Calu3 (cell line): Measurements from ENCODE around the gene PHEX. TPM values are rescaled to one million over a fixed set of nuclear protein-coding genes. Genes with fewer than 3 reads are reported as not detected.

ENCODE experiments used
- BruUV-seq: library from RNA; stranded (reverse); fragments of 400-500 nt; replicated peaks from 2 replicates; lab custom pipeline; 2021; lab: Mats Ljungman, UMichigan
- CTCF ChIA-PET: fragments of 300-600 bp; sonication (Branson Sonifier 250); formaldehyde crosslinking; loops from one replicate; lab custom pipeline; 2022; ENCODE audit warnings: antibody characterized with exemption; lab: Charles Lee
- DNase-seq: peaks from one replicate; pipeline ENCODE4 v3.0.0; 2022
- H3K27ac Mint-ChIP-seq: one replicate; pipeline ENCODE4 v1.8.0; 2022; ENCODE audit warnings: mixed read lengths; ENCODE audit not compliant: unreplicated experiment
- H3K27me3 Mint-ChIP-seq: one replicate; pipeline ENCODE4 v1.8.0; 2022; ENCODE audit warnings: mixed read lengths; ENCODE audit not compliant: unreplicated experiment
- H3K36me3 Mint-ChIP-seq: one replicate; pipeline ENCODE4 v1.8.0; 2022; ENCODE audit warnings: mild to moderate bottlenecking, moderate library complexity, mixed read lengths; ENCODE audit not compliant: insufficient read depth, unreplicated experiment
- H3K4me1 Mint-ChIP-seq: one replicate; pipeline ENCODE4 v1.8.0; 2022; ENCODE audit warnings: mild to moderate bottlenecking, low read depth, mixed read lengths; ENCODE audit not compliant: unreplicated experiment
- H3K4me3 Mint-ChIP-seq: one replicate; pipeline ENCODE4 v1.8.0; 2022; ENCODE audit warnings: mild to moderate bottlenecking, low read depth, moderate library complexity, mixed read lengths; ENCODE audit not compliant: unreplicated experiment
- H3K9me3 Mint-ChIP-seq: one replicate; pipeline ENCODE4 v1.8.0; 2022; ENCODE audit warnings: low read depth, mixed read lengths; ENCODE audit not compliant: unreplicated experiment
- intact Hi-C: fragments of 100-400 bp; cut with micrococcal nuclease; formaldehyde crosslinking; loops from one replicate; pipeline ENCODE4 v1.10.0; 2022; ENCODE audit not compliant: unreplicated experiment
- total RNA-seq: library from RNA; stranded (reverse); gene quantifications from 2 replicates; pipeline ENCODE4 v1.2.3, GENCODE V29; 2022
- TF ChIP-seq, protein P1 (sequence below): fragments of 200-600 bp; IDR thresholded peaks from one replicate; pipeline ENCODE4 v1.8.0; 2022; ENCODE audit warnings: antibody characterized with exemption; ENCODE audit not compliant: unreplicated experiment

The PHEX gene
- total RNA-seq, 1 experiment from 2014 or later, result 0.57 TPM

DNA sequence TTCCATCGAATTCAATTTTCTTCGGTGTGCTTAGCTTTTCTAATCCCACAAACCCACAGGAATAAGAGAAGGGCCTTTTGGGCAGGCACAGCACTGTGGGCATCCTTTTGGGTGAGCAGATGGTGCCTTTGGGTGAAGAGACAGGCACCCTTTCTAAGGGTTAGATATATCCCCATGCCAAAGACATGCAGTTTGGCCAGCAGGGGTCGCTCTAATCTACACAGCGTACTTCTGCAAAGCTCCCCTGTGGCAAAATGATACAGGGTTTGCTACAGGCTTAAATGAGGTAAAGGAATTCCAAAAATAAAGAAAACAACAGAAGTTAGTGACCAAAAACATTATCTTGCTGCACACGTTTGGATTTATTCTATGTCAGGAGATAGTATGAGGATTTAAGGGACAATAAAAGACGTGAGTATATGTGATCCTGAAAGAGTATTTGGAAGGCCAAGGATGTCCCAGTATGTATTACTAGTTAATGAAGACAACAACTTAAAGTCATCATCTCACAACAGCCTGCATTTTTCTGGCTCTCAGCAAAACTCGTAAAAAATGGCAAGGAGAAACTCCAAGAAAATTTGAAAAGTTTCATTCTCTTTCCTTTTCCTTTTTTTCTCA lies 49.5 kb downstream of the PHEX start:
- peak; percentile 65 for DNase-seq
- no peak overlapping the region for H3K4me3 Mint-ChIP-seq
- TF ChIP-seq, protein P1, sequence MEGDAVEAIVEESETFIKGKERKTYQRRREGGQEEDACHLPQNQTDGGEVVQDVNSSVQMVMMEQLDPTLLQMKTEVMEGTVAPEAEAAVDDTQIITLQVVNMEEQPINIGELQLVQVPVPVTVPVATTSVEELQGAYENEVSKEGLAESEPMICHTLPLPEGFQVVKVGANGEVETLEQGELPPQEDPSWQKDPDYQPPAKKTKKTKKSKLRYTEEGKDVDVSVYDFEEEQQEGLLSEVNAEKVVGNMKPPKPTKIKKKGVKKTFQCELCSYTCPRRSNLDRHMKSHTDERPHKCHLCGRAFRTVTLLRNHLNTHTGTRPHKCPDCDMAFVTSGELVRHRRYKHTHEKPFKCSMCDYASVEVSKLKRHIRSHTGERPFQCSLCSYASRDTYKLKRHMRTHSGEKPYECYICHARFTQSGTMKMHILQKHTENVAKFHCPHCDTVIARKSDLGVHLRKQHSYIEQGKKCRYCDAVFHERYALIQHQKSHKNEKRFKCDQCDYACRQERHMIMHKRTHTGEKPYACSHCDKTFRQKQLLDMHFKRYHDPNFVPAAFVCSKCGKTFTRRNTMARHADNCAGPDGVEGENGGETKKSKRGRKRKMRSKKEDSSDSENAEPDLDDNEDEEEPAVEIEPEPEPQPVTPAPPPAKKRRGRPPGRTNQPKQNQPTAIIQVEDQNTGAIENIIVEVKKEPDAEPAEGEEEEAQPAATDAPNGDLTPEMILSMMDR, result peak; percentile 51
- CTCF ChIA-PET, result interaction anchor here (0.6 to 2.3 kb wide), 4 partner anchors 45 to 196 kb away, joined by 3 to 14 read pairs (median 3); no protein-coding TSS in a partner anchor
- H3K27ac Mint-ChIP-seq, result no peak overlapping the region
- BruUV-seq, result no TSS peak
- intact Hi-C loops, result loop anchor here (1.0 to 10.0 kb wide), 3 partner anchors 55 to 193 kb away; partner anchors contain the start of gene CBLL2
- no peaks in the 10 kb centered on the region for H3K36me3 Mint-ChIP-seq
- no peaks in the 10 kb centered on the region for H3K9me3 Mint-ChIP-seq
- H3K27me3 Mint-ChIP-seq, result no peaks in the 10 kb centered on the region
- peaks cover 8% of the 10 kb centered on the region for H3K4me1 Mint-ChIP-seq

GRCh38 chrX:22086003-22086402 lies 53.9 kb downstream of the PHEX start:
- no TSS peak for BruUV-seq

DNA sequence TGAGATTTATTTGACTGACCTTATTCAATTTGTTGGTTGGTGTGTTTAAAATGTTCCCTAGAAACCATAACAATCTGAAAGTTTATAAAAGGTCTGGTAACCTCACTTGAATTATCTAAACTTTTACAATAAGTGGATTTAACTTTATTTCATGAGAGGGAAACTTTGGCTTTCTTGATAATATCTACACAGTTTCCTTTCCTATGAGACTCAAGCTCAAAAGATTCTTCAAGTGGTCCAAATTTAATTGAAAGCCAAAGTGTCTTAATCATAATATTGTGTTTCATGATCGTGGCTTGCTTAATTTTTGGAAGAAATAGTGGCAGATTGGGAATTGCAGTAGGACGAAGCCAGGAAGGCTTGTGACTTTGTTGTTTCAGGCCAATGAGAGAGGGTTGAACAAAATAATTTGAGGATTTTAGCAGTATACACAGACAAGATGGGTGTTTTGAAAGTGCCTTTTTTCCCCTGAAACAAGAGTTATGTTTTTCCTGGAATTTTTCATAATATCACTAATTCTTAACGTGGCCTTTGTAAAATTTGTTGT lies 55.0 kb downstream of the PHEX start:
- no TSS peak for BruUV-seq
- DNase-seq, result no peak
- CTCF ChIA-PET, result no interaction called here
- Mint-ChIP-seq H3K4me1 (no peaks in the 10 kb centered on the region), H3K27ac (no peak overlapping the region), H3K27me3 (no peaks in the 10 kb centered on the region), H3K36me3 (no peaks in the 10 kb centered on the region), H3K9me3 (no peaks in the 10 kb centered on the region), H3K4me3 (no peak overlapping the region)
- intact Hi-C loops, result loop anchor here (10.0 kb wide), 1 partner anchor 188 kb away; the partner anchor contains the start of gene CBLL2
- TF ChIP-seq, protein P1, result no peak

More at GRCh38 chrX:22086003-22086402, 53.9 kb downstream of the PHEX start:
- peaks cover 8% of the 10 kb centered on the region for H3K4me1 Mint-ChIP-seq
- no peaks in the 10 kb centered on the region for H3K36me3 Mint-ChIP-seq
- no peak for DNase-seq
- intact Hi-C loops, result loop anchor here (10.0 kb wide), 1 partner anchor 189 kb away; the partner anchor contains the start of gene CBLL2
- H3K4me3 Mint-ChIP-seq, result no peak overlapping the region
- CTCF ChIA-PET, result no interaction called here
- no peak overlapping the region for H3K27ac Mint-ChIP-seq
- TF ChIP-seq, protein P1, result no peak
- no peaks in the 10 kb centered on the region for H3K9me3 Mint-ChIP-seq
- H3K27me3 Mint-ChIP-seq, result no peaks in the 10 kb centered on the region

DNA sequence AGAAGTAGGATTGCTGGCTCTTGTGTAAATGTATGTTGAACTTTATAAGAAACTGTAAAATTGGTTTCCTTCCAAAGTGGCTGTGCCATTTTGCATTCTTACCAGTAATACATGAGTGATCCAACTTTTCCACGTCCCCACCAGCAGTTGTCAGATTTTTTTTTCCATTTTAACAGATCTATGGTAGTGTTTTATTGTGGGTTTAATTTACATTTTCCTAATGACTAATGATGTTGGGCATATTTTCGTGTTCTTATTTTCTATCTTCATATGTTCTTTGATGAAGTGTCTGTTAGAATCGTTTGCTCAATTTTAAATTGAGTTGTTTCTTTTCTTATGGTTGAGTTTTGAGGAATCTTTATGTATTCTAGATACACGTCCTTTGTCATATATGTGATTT lies 56.2 kb downstream of the PHEX start:
- TF ChIP-seq, protein P1, result no peak
- no peaks in the 10 kb centered on the region for H3K36me3 Mint-ChIP-seq

More for the DNA sequence above, 56.2 kb downstream of the PHEX start:
- intact Hi-C loops, result loop anchor here (10.0 kb wide), 1 partner anchor 186 kb away; the partner anchor contains the start of gene CBLL2
- no peaks in the 10 kb centered on the region for H3K9me3 Mint-ChIP-seq
- BruUV-seq, result no TSS peak
- no peak for DNase-seq
- H3K4me3 Mint-ChIP-seq, result no peak overlapping the region
- no peaks in the 10 kb centered on the region for H3K4me1 Mint-ChIP-seq
- H3K27me3 Mint-ChIP-seq, result no peaks in the 10 kb centered on the region
- no peak overlapping the region for H3K27ac Mint-ChIP-seq
- CTCF ChIA-PET, result no interaction called here
